ENCODE data around the gene TJP3. TPM values are rescaled to one million over a fixed set of nuclear protein-coding genes. Genes with fewer than 3 reads are reported as not detected.

Gene TJP3
- total and polyA plus RNA-seq, 8 donors = 31.9 to 204 (median 94.1) TPM

DNA sequence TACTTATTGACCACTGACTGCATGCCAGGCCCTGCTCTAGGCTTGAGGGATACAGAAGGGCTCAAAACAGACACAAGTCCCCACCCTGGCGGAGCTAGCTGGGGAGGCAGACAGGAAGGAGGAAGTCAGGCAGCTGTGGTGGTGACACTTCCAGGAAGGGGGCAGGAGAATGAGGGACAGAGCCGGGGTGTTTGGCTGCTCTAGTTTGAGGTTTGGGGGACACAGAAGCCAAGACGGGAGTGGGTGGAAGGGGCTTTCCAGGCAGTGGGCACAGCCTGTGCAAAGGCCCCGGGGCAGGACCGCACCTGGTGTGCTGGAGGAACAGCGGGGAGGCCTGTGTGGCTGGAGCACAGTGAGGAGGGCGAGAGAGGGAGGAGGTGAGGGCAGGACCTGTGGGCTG lies 58.3 kb downstream of the TJP3 start:
- 81 to 87% (median 84%) methylated on average over 7 of the region's 7 CpGs for WGBS, 5 donors
- Histone ChIP-seq H3K4me3 (no peak overlapping the region), H3K9me3 (no peaks in the 10 kb centered on the region), H3K27ac (no peak overlapping the region), H3K27me3 (no peaks in the 10 kb centered on the region), H3K36me3 (peaks cover 35 to 56% (median 51%) of the 10 kb centered on the region in 4 donors), H3K4me1 (peaks cover 12 to 32% (median 20%) of the 10 kb centered on the region in 4 donors)
- no peak for DNase-seq
- intact Hi-C loops (cut with DNase I; ENCODE audit: low total_unique reads) = no loop called here
- TF ChIP-seq CTCF (IDR thresholded peaks at IDR 0.05) (no peak), POLR2AphosphoS5 (IDR thresholded peaks at IDR 0.05) (no peak), EP300 (IDR thresholded peaks at IDR 0.05) (no peak), POLR2A (IDR thresholded peaks at IDR 0.05) (no peak)

- intact Hi-C loops (cut with DNase I; ENCODE audit: low total_unique reads) = no loop called here
- no peak for DNase-seq
- H3K27ac ChIP-seq = no peak overlapping the region
- no peaks in the 10 kb centered on the region for H3K27me3 ChIP-seq
- no peak overlapping the region for H3K4me3 ChIP-seq
- peaks cover 8 to 27% (median 15%) of the 10 kb centered on the region in 4 donors for H3K4me1 ChIP-seq
- H3K36me3 ChIP-seq = peaks cover 35 to 56% (median 51%) of the 10 kb centered on the region in 4 donors
- 87 to 96% (median 94%) methylated on average over 14 to 23 of the region's 23 CpGs for WGBS, 5 donors
- TF ChIP-seq POLR2A (IDR thresholded peaks at IDR 0.05) (no peak), CTCF (IDR thresholded peaks at IDR 0.05) (no peak), POLR2AphosphoS5 (IDR thresholded peaks at IDR 0.05) (no peak), EP300 (IDR thresholded peaks at IDR 0.05) (no peak)
- H3K9me3 ChIP-seq = no peaks in the 10 kb centered on the region
Measured at GRCh38 chr19:3767050-3767449, 58.9 kb downstream of the TJP3 start.

DNA sequence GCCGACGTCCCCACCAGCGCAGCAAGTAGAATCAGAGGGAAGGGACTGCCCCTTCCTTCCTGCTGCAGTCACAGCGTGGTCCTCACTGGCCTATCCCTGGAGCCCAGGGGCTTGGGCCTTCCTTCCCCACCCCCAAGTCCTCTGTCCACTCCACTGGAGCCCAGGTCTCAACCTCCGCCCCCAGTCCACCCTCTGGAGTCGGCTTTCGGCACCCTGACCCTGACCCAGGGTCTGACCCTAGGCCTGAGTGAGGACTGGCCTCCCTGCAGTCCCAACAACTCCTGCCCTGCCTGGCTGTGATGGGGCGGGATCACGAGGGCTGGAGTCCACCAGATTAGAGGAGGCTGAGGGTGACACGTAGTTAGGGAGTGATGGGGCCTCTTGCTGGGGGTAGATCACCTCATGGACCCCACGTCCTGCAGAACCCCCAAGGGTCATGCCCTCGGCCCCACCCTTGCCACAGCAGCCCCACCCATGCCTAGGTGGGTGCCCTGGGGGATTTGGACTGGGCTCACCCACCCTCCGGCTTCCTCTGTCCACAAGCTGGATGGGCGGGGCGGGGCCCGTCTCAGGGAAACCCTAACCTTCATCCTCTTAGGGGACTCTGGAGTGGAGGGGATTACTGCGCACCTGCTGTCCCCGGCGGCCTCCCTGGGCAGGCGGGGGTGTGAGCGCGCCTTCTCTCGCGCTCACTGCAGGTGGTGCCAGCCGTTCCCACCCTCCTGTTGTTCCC lies 60.0 kb downstream of the TJP3 start:
- Histone ChIP-seq H3K27me3 (no peaks in the 10 kb centered on the region), H3K27ac (no peak overlapping the region), H3K4me3 (no peak overlapping the region), H3K36me3 (peaks cover 35 to 56% (median 51%) of the 10 kb centered on the region in 4 donors), H3K9me3 (no peaks in the 10 kb centered on the region), H3K4me1 (peaks cover 6 to 21% (median 10%) of the 10 kb centered on the region in 4 donors)
- 82 to 89% (median 86%) methylated on average over 23 to 25 of the region's 25 CpGs for WGBS, 5 donors
- intact Hi-C loops (cut with DNase I; ENCODE audit: low total_unique reads) = no loop called here
- no peak for DNase-seq
- TF ChIP-seq EP300 (IDR thresholded peaks at IDR 0.05) (no peak), POLR2AphosphoS5 (IDR thresholded peaks at IDR 0.05) (no peak), CTCF (IDR thresholded peaks at IDR 0.05) (no peak), POLR2A (IDR thresholded peaks at IDR 0.05) (no peak)

GRCh38 chr19:3768748-3769099 lies 60.5 kb downstream of the TJP3 start:
- Histone ChIP-seq H3K4me1 (peaks cover under 1 to 15% (median 5%) of the 10 kb centered on the region in 4 donors), H3K9me3 (no peaks in the 10 kb centered on the region), H3K4me3 (no peak overlapping the region), H3K36me3 (peaks cover 35 to 56% (median 51%) of the 10 kb centered on the region in 4 donors), H3K27me3 (no peaks in the 10 kb centered on the region), H3K27ac (no peak overlapping the region)
- TF ChIP-seq POLR2A (IDR thresholded peaks at IDR 0.05) (no peak), POLR2AphosphoS5 (IDR thresholded peaks at IDR 0.05) (no peak), CTCF (IDR thresholded peaks at IDR 0.05) (no peak), EP300 (IDR thresholded peaks at IDR 0.05) (no peak)
- 90 to 97% (median 94%) methylated on average over 7 of the region's 7 CpGs for WGBS, 5 donors
- DNase-seq = no peak
- intact Hi-C loops (cut with DNase I; ENCODE audit: low total_unique reads) = no loop called here
